IMR-90 (cell line): ENCODE measurements around the gene SLC2A11.

Experiments
- CEBPB ChIP-seq: IDR thresholded peaks from 2 replicates; pipeline ENCODE4 v1.6.1; 2012; ENCODE audit warnings: low read depth, low read length, improper control_type of control experiment
- FOS ChIP-seq: fragments of 150-350 bp; IDR thresholded peaks from 2 replicates; pipeline ENCODE4 v1.6.1; 2016; ENCODE audit warnings: low read depth, low read length
- MAFK ChIP-seq: IDR thresholded peaks from 2 replicates; pipeline ENCODE4 v1.6.1; 2012; ENCODE audit warnings: low read depth, low read length, improper control_type of control experiment
- MXI1 ChIP-seq: IDR thresholded peaks from 2 replicates; pipeline ENCODE4 v1.6.1; 2012; ENCODE audit warnings: low read depth, mild to moderate bottlenecking, low read length, moderate library complexity, borderline replicate concordance
- POLR2A ChIP-seq: IDR thresholded peaks from 2 replicates; pipeline ENCODE4 v1.6.1; 2012; ENCODE audit warnings: mild to moderate bottlenecking, low read depth, low read length
- TF ChIP-seq, protein P1 (sequence below): conservative IDR thresholded peaks from 2 replicates; pipeline ENCODE4 v1.5.1; 2012; ENCODE audit warnings: mild to moderate bottlenecking, low read depth, low read length, improper control_type of control experiment

DNA sequence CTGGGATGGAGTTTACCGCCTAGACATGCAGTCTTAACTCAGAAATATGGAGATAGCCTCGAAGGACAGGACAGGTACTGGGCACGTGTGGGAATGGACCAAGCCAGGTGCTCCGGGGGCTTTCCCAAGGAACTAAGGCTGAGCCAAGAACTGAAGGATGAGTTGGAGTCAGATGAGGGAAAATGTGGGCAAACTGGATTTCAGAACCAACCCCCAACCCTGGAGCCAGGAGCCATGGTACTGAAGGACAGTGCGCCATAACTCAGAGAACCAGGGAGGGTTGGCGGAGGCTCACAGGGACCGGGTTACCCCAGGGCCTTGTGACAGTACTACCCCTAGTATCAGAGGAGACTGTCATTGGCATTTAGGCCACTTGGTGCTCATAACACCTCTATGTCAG is 34.1 kb downstream of the SLC2A11 start:
- TF ChIP-seq, protein P1, sequence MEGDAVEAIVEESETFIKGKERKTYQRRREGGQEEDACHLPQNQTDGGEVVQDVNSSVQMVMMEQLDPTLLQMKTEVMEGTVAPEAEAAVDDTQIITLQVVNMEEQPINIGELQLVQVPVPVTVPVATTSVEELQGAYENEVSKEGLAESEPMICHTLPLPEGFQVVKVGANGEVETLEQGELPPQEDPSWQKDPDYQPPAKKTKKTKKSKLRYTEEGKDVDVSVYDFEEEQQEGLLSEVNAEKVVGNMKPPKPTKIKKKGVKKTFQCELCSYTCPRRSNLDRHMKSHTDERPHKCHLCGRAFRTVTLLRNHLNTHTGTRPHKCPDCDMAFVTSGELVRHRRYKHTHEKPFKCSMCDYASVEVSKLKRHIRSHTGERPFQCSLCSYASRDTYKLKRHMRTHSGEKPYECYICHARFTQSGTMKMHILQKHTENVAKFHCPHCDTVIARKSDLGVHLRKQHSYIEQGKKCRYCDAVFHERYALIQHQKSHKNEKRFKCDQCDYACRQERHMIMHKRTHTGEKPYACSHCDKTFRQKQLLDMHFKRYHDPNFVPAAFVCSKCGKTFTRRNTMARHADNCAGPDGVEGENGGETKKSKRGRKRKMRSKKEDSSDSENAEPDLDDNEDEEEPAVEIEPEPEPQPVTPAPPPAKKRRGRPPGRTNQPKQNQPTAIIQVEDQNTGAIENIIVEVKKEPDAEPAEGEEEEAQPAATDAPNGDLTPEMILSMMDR: no peak
- no peak for TF ChIP-seq POLR2A
- TF ChIP-seq MAFK: no peak
- TF ChIP-seq MXI1: no peak
- TF ChIP-seq FOS: no peak
- no peak for TF ChIP-seq CEBPB
